ENCODE measurements around the gene MRPS11.

GRCh38 chr15:88525418-88525817, 57.9 kb downstream of the MRPS11 start:
- TF ChIP-seq GATA1 (IDR thresholded peaks at IDR 0.05; ENCODE audit: low read depth, low read length) (no peak), POLR2A (IDR thresholded peaks at IDR 0.05; ENCODE audit: low read length) (no peak)
